ENCODE results near the gene UQCRC1. TPM values are rescaled to one million over a fixed set of nuclear protein-coding genes. Genes with fewer than 3 reads are reported as not detected.

UQCRC1 gene
- total RNA-seq, 1 experiment from 2014 or later: 413 TPM

- BruUV-seq (replicated peaks): no TSS peak
- Mint-ChIP-seq H3K27me3 (ENCODE audit: insufficient read depth, unreplicated experiment) (no peaks in the 10 kb centered on the region), H3K27ac (ENCODE audit: low read depth, unreplicated experiment) (peak overlapping the region; percentile 71), H3K4me3 (ENCODE audit: unreplicated experiment) (peak overlapping the region; percentile 84), H3K4me1 (ENCODE audit: insufficient read depth, unreplicated experiment) (peaks cover 10% of the 10 kb centered on the region), H3K36me3 (ENCODE audit: insufficient read depth, unreplicated experiment) (peaks cover 24% of the 10 kb centered on the region), H3K9me3 (ENCODE audit: unreplicated experiment) (no peaks in the 10 kb centered on the region)
- ChIA-PET CTCF (interaction anchor here (0.6 to 3.4 kb wide), 12 partner anchors 11 to 143 kb away, joined by 3 to 16 read pairs (median 5); partner anchors contain the start of gene CELSR3), POLR2A (interaction anchor here (0.7 to 4.1 kb wide), 22 partner anchors 9 to 447 kb away, joined by 3 to 93 read pairs (median 7); partner anchors contain the start of genes ATRIP, CCDC51, CELSR3 and COL7A1)
- intact Hi-C loops (cut with micrococcal nuclease): no loop called here
- no peak for DNase-seq (ENCODE audit: unreplicated experiment)
- no peak for TF ChIP-seq CTCF (IDR thresholded peaks at IDR 0.05; ENCODE audit: unreplicated experiment)
Observed at GRCh38 chr3:48636149-48636655, 26.8 kb upstream of the UQCRC1 start.

- Mint-ChIP-seq H3K27me3 (ENCODE audit: insufficient read depth, unreplicated experiment) (no peaks in the 10 kb centered on the region), H3K27ac (ENCODE audit: low read depth, unreplicated experiment) (peak within 1 kb of the TSS; percentile 85), H3K9me3 (ENCODE audit: unreplicated experiment) (no peaks in the 10 kb centered on the region), H3K4me1 (ENCODE audit: insufficient read depth, unreplicated experiment) (peaks cover 10% of the 10 kb centered on the region), H3K4me3 (ENCODE audit: unreplicated experiment) (peak within 1 kb of the TSS; percentile 84), H3K36me3 (ENCODE audit: insufficient read depth, unreplicated experiment) (peaks cover 31% of the 10 kb centered on the region)
- BruUV-seq (replicated peaks): TSS peak; percentile 51
- intact Hi-C loops (cut with micrococcal nuclease): loop anchor here (1.0 to 2.0 kb wide), 6 partner anchors 21 to 170 kb away; partner anchors contain the start of gene NCKIPSD
- DNase-seq (ENCODE audit: unreplicated experiment): peak; percentile 98
- CTCF ChIA-PET: interaction anchor here (0.6 to 3.4 kb wide), 17 partner anchors 11 to 130 kb away, joined by 3 to 22 read pairs (median 5); partner anchors contain the start of genes CELSR3 and UQCRC1
- POLR2A ChIA-PET: interaction anchor here (0.6 to 4.1 kb wide), 32 partner anchors 9 to 459 kb away, joined by 3 to 93 read pairs (median 6); partner anchors contain the start of genes ATRIP, CCDC51, CELSR3 and COL7A1
- peak; percentile 48 for TF ChIP-seq CTCF (IDR thresholded peaks at IDR 0.05; ENCODE audit: unreplicated experiment)
Observed at GRCh38 chr3:48635222-48636021, 26.0 kb upstream of the UQCRC1 start, which contains the start of gene SLC26A6. Gene SLC26A6 (minus strand): TSS chr3:48635461. CDS start chr3:48635393, 68 bp downstream.

DNA sequence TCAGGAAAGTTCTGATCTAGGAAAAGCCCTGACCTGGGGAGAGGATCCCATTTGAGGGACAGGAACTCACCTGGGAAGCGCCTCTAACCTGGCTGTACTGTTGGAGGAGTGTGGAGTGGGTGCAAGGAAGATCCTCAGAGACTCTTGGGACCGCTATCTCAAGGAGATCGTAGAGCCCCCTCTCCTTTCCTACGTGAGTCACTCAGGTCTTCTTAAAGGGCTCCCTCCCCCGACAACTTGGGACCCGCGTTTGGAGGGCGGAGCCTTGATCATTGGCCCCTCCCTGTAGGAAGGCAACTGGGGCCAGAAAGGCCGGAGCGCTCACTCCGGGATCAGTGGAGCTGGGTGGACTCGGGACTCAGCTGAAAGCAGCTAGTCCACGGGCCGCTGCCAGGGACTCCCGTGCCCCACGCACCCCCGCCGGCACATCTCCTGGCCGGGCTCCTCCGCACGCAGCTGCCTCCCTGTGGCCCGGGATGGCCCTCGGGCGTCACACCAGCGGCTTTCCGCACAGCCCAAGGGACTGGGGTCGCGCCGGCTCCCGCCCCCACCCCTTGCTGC lies 25.3 kb upstream of the UQCRC1 start:
- peak overlapping the region; percentile 85 for H3K27ac Mint-ChIP-seq (ENCODE audit: low read depth, unreplicated experiment)
- H3K9me3 Mint-ChIP-seq (ENCODE audit: unreplicated experiment): no peaks in the 10 kb centered on the region
- TSS peak; percentile 46 for BruUV-seq (replicated peaks)
- intact Hi-C loops (cut with micrococcal nuclease): loop anchor here (1.0 to 2.0 kb wide), 6 partner anchors 20 to 169 kb away; partner anchors contain the start of gene NCKIPSD
- POLR2A ChIA-PET: interaction anchor here (0.5 to 4.1 kb wide), 31 partner anchors 10 to 459 kb away, joined by 3 to 93 read pairs (median 6); partner anchors contain the start of genes ATRIP, CCDC51, CELSR3 and COL7A1
- peaks cover 27% of the 10 kb centered on the region for H3K36me3 Mint-ChIP-seq (ENCODE audit: insufficient read depth, unreplicated experiment)
- DNase-seq (ENCODE audit: unreplicated experiment): peak; percentile 63
- CTCF ChIA-PET: interaction anchor here (0.6 to 3.4 kb wide), 17 partner anchors 10 to 445 kb away, joined by 3 to 22 read pairs (median 4); partner anchors contain the start of genes CELSR3 and UQCRC1
- peaks cover 10% of the 10 kb centered on the region for H3K4me1 Mint-ChIP-seq (ENCODE audit: insufficient read depth, unreplicated experiment)
- H3K27me3 Mint-ChIP-seq (ENCODE audit: insufficient read depth, unreplicated experiment): no peaks in the 10 kb centered on the region
- TF ChIP-seq CTCF (IDR thresholded peaks at IDR 0.05; ENCODE audit: unreplicated experiment): no peak
- H3K4me3 Mint-ChIP-seq (ENCODE audit: unreplicated experiment): peak overlapping the region; percentile 84
